22Rv1 (cell line): ENCODE measurements around the gene ABHD11.

ENCODE experiments used
- ZFX ChIP-seq: fragments of 450-650 bp; IDR thresholded peaks from 2 replicates; pipeline ENCODE4 v1.6.1; 2017; ENCODE audit warnings: antibody characterized with exemption, borderline replicate concordance
- TF ChIP-seq, protein P1 (sequence below): fragments of 450-650 bp; IDR thresholded peaks from 2 replicates; pipeline ENCODE4 v1.5.1; 2017; ENCODE audit warnings: mild to moderate bottlenecking

- TF ChIP-seq, protein P1, sequence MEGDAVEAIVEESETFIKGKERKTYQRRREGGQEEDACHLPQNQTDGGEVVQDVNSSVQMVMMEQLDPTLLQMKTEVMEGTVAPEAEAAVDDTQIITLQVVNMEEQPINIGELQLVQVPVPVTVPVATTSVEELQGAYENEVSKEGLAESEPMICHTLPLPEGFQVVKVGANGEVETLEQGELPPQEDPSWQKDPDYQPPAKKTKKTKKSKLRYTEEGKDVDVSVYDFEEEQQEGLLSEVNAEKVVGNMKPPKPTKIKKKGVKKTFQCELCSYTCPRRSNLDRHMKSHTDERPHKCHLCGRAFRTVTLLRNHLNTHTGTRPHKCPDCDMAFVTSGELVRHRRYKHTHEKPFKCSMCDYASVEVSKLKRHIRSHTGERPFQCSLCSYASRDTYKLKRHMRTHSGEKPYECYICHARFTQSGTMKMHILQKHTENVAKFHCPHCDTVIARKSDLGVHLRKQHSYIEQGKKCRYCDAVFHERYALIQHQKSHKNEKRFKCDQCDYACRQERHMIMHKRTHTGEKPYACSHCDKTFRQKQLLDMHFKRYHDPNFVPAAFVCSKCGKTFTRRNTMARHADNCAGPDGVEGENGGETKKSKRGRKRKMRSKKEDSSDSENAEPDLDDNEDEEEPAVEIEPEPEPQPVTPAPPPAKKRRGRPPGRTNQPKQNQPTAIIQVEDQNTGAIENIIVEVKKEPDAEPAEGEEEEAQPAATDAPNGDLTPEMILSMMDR: no peak
- no peak for TF ChIP-seq ZFX
These were observed 22.2 kb downstream of the ABHD11 start for GRCh38 chr7:73716318-73716890.
